GM12878 (cell line): Measurements from ENCODE around the gene L1CAM. TPM values are rescaled to one million over a fixed set of nuclear protein-coding genes. Genes with fewer than 3 reads are reported as not detected.

Source experiments
- ATF7 ChIP-seq: fragments of 450-650 bp; IDR thresholded peaks from 2 replicates; pipeline ENCODE4 v1.6.1; 2016; ENCODE audit warnings: low read depth, mild to moderate bottlenecking
- E2F4 ChIP-seq: IDR thresholded peaks from 2 replicates; pipeline ENCODE4 v1.6.1; 2012; ENCODE audit warnings: low read depth, low read length, improper control_type of control experiment
- EGR1 ChIP-seq, 2 experiments: IDR thresholded peaks; 1 replicate in 1 of 2; 2 replicates in 1 of 2; pipeline ENCODE4 v1.6.1; 2011 to 2012; ENCODE audit warnings: low read depth in 2 of 2, low read length in 2 of 2, borderline replicate concordance in 1 of 2, mild to moderate bottlenecking in 1 of 2, moderate library complexity in 1 of 2
- IKZF1 ChIP-seq: fragments of 450-650 bp; conservative IDR thresholded peaks from 2 replicates; pipeline ENCODE4 v1.6.1; 2017; ENCODE audit warnings: antibody characterized with exemption, mild to moderate bottlenecking
- IKZF2 ChIP-seq, 2 experiments: fragments of 450-650 bp; IDR thresholded peaks; 2 replicates each; pipeline ENCODE4 v1.6.1; 2017; ENCODE audit warnings: mild to moderate bottlenecking in 2 of 2, moderate library complexity in 2 of 2
- KAT2A ChIP-seq: conservative IDR thresholded peaks from 2 replicates; pipeline ENCODE4 v1.6.1; 2011; ENCODE audit warnings: low read depth, low read length; ENCODE audit not compliant: control insufficient read depth
- MAX ChIP-seq: IDR thresholded peaks from 2 replicates; pipeline ENCODE4 v1.6.1; 2012; ENCODE audit warnings: low read depth, low read length, improper control_type of control experiment
- NR2C1 ChIP-seq: fragments of 450-650 bp; IDR thresholded peaks from 2 replicates; pipeline ENCODE4 v1.6.1; 2017; ENCODE audit warnings: antibody characterized with exemption, mild to moderate bottlenecking, moderate library complexity
- POLR2A ChIP-seq: IDR thresholded peaks from 2 replicates; pipeline ENCODE4 v1.6.1; 2011; ENCODE audit warnings: low read depth, mild to moderate bottlenecking, low read length
- POLR2AphosphoS5 ChIP-seq: IDR thresholded peaks from 2 replicates; pipeline ENCODE4 v1.6.1; 2011; ENCODE audit warnings: mild to moderate bottlenecking, low read length, inconsistent platforms
- SMAD5 ChIP-seq: IDR thresholded peaks from 2 replicates; pipeline ENCODE4 v1.6.1; 2016; ENCODE audit warnings: antibody characterized with exemption, low read depth
- YY1 ChIP-seq: IDR thresholded peaks from 2 replicates; pipeline ENCODE4 v1.6.1; 2011; ENCODE audit warnings: low read depth, mild to moderate bottlenecking, low read length
- ZNF24 ChIP-seq: fragments of 450-650 bp; IDR thresholded peaks from 2 replicates; pipeline ENCODE4 v1.6.1; 2017; ENCODE audit warnings: antibody characterized with exemption, mild to moderate bottlenecking
- ZNF384 ChIP-seq: IDR thresholded peaks from 2 replicates; pipeline ENCODE4 v1.6.1; 2012; ENCODE audit warnings: low read depth, mild to moderate bottlenecking, low read length, improper control_type of control experiment, borderline replicate concordance
- polyA plus RNA-seq, 11 experiments: library from polyadenylated mRNA; depleted of rRNA in 4 of 11; unstranded in 6 of 11; stranded (reverse) in 5 of 11; fragments of >200 nt; fragmentation: Nextera tagmentation in 4 of 11; fragmentation: Illumina TruSeq in 1 of 11; extraction: Ambion mirVana in 4 of 11; extraction: Trizol in 1 of 11; gene quantifications; 1 replicate in 1 of 11; 2 replicates in 10 of 11; pipeline versions ENCODE4 v1.2.1 to v1.2.3, GENCODE V29; 2011 to 2016; ENCODE audit warnings: inconsistent platforms in 2 of 11, missing spikeins in 2 of 11, low read depth in 1 of 11
- total RNA-seq, 4 experiments: library from RNA; depleted of rRNA in 3 of 4; stranded (reverse); fragments of >200 nt in 3 of 4; fragmentation: Illumina TruSeq in 1 of 4; extraction: Trizol in 1 of 4; gene quantifications; 2 replicates each; pipeline versions ENCODE4 v1.2.1 to v1.2.3, GENCODE V29; 2013 to 2021
- TF ChIP-seq, protein P1 (sequence below): fragments of 450-650 bp; IDR thresholded peaks from 2 replicates; pipeline ENCODE4 v1.6.1; 2017; ENCODE audit warnings: mild to moderate bottlenecking, moderate library complexity
- TF ChIP-seq, protein P2 (sequence below): IDR thresholded peaks from 2 replicates; pipeline ENCODE4 v1.6.1; 2011; ENCODE audit warnings: low read depth, mild to moderate bottlenecking, low read length, moderate library complexity, borderline replicate concordance; ENCODE audit errors: extremely low read depth
- TF ChIP-seq, protein P3 (sequence below): fragments of 450-650 bp; IDR thresholded peaks from 2 replicates; pipeline ENCODE4 v1.6.1; 2016; ENCODE audit warnings: mild to moderate bottlenecking
- TF ChIP-seq, protein P4 (sequence below): fragments of 450-650 bp; IDR thresholded peaks from 2 replicates; pipeline ENCODE4 v1.6.1; 2017; ENCODE audit warnings: mild to moderate bottlenecking, moderate library complexity

L1CAM gene
- total and polyA plus RNA-seq, 10 of the 15 experiments (the other 5 are each of a cell fraction or from before 2014, with no cell fraction given): 0.01 to 0.64 (median 0.09) TPM; not detected in 5

GRCh38 chrX:153925739-153926551, 40.0 kb upstream of the L1CAM start, which contains the start of gene ARHGAP4 (continued):
- TF ChIP-seq, protein P1, sequence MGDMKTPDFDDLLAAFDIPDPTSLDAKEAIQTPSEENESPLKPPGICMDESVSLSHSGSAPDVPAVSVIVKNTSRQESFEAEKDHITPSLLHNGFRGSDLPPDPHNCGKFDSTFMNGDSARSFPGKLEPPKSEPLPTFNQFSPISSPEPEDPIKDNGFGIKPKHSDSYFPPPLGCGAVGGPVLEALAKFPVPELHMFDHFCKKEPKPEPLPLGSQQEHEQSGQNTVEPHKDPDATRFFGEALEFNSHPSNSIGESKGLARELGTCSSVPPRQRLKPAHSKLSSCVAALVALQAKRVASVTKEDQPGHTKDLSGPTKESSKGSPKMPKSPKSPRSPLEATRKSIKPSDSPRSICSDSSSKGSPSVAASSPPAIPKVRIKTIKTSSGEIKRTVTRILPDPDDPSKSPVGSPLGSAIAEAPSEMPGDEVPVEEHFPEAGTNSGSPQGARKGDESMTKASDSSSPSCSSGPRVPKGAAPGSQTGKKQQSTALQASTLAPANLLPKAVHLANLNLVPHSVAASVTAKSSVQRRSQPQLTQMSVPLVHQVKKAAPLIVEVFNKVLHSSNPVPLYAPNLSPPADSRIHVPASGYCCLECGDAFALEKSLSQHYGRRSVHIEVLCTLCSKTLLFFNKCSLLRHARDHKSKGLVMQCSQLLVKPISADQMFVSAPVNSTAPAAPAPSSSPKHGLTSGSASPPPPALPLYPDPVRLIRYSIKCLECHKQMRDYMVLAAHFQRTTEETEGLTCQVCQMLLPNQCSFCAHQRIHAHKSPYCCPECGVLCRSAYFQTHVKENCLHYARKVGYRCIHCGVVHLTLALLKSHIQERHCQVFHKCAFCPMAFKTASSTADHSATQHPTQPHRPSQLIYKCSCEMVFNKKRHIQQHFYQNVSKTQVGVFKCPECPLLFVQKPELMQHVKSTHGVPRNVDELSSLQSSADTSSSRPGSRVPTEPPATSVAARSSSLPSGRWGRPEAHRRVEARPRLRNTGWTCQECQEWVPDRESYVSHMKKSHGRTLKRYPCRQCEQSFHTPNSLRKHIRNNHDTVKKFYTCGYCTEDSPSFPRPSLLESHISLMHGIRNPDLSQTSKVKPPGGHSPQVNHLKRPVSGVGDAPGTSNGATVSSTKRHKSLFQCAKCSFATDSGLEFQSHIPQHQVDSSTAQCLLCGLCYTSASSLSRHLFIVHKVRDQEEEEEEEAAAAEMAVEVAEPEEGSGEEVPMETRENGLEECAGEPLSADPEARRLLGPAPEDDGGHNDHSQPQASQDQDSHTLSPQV: no peak
- TF ChIP-seq NR2C1 (peak; percentile 67), MAX (peak; percentile 28), POLR2A (peak; percentile 71), EGR1 (IDR thresholded peaks at IDR 0.05; ENCODE audit: borderline replicate concordance in 1 of 2, low read depth in 2 of 2, low read length in 2 of 2) (peak in 1 of 2 experiments; percentile 29; a peak in 1 of 3 replicates), POLR2AphosphoS5 (peak; percentile 80), SMAD5 (peak; percentile 89), IKZF1 (peak; percentile 67), ATF7 (no peak), ZNF24 (no peak), E2F4 (no peak), YY1 (peak; percentile 80), IKZF2 (IDR thresholded peaks at IDR 0.05) (no peak), KAT2A (no peak), ZNF384 (no peak)
- TF ChIP-seq, protein P2, sequence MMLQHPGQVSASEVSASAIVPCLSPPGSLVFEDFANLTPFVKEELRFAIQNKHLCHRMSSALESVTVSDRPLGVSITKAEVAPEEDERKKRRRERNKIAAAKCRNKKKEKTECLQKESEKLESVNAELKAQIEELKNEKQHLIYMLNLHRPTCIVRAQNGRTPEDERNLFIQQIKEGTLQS: no peak
- TF ChIP-seq, protein P3, sequence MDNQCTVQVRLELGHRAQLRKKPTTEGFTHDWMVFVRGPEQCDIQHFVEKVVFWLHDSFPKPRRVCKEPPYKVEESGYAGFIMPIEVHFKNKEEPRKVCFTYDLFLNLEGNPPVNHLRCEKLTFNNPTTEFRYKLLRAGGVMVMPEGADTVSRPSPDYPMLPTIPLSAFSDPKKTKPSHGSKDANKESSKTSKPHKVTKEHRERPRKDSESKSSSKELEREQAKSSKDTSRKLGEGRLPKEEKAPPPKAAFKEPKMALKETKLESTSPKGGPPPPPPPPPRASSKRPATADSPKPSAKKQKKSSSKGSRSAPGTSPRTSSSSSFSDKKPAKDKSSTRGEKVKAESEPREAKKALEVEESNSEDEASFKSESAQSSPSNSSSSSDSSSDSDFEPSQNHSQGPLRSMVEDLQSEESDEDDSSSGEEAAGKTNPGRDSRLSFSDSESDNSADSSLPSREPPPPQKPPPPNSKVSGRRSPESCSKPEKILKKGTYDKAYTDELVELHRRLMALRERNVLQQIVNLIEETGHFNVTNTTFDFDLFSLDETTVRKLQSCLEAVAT: peak; percentile 17
- TF ChIP-seq, protein P4, sequence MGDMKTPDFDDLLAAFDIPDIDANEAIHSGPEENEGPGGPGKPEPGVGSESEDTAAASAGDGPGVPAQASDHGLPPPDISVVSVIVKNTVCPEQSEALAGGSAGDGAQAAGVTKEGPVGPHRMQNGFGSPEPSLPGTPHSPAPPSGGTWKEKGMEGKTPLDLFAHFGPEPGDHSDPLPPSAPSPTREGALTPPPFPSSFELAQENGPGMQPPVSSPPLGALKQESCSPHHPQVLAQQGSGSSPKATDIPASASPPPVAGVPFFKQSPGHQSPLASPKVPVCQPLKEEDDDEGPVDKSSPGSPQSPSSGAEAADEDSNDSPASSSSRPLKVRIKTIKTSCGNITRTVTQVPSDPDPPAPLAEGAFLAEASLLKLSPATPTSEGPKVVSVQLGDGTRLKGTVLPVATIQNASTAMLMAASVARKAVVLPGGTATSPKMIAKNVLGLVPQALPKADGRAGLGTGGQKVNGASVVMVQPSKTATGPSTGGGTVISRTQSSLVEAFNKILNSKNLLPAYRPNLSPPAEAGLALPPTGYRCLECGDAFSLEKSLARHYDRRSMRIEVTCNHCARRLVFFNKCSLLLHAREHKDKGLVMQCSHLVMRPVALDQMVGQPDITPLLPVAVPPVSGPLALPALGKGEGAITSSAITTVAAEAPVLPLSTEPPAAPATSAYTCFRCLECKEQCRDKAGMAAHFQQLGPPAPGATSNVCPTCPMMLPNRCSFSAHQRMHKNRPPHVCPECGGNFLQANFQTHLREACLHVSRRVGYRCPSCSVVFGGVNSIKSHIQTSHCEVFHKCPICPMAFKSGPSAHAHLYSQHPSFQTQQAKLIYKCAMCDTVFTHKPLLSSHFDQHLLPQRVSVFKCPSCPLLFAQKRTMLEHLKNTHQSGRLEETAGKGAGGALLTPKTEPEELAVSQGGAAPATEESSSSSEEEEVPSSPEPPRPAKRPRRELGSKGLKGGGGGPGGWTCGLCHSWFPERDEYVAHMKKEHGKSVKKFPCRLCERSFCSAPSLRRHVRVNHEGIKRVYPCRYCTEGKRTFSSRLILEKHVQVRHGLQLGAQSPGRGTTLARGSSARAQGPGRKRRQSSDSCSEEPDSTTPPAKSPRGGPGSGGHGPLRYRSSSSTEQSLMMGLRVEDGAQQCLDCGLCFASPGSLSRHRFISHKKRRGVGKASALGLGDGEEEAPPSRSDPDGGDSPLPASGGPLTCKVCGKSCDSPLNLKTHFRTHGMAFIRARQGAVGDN: peak; percentile 80
